Upper lobe of right lung (tissue), 1 donor: ENCODE measurements around the gene ZNF385B. TPM values are rescaled to one million over a fixed set of nuclear protein-coding genes. Genes with fewer than 3 reads are reported as not detected.

Experiments
- ATAC-seq: fragments of 200-7000 bp; cut with Tn5 transposase; one replicate; pipeline ENCODE4 v1.9.1; 2020; ENCODE audit warnings: mild to moderate bottlenecking, moderate library complexity
- DNase-seq: peaks from one replicate; pipeline ENCODE4 v3.0.0-alpha.2; 2020
- H3K27ac ChIP-seq: fragments of 200-600 bp; one replicate; pipeline ENCODE4 v1.8.0; 2022
- H3K27me3 ChIP-seq: fragments of 200-600 bp; one replicate; pipeline ENCODE4 v1.8.0; 2022; ENCODE audit warnings: mild to moderate bottlenecking
- H3K36me3 ChIP-seq: fragments of 200-600 bp; one replicate; pipeline ENCODE4 v1.8.0; 2022
- H3K4me1 ChIP-seq: fragments of 200-600 bp; one replicate; pipeline ENCODE4 v1.8.0; 2022
- H3K4me3 ChIP-seq: fragments of 200-600 bp; one replicate; pipeline ENCODE4 v1.8.0; 2022; ENCODE audit warnings: mild to moderate bottlenecking
- H3K9me3 ChIP-seq: fragments of 200-600 bp; one replicate; pipeline ENCODE4 v1.8.0; 2022
- CTCF ChIP-seq: fragments of 200-600 bp; IDR thresholded peaks from one replicate; pipeline ENCODE4 v1.8.0; 2022; ENCODE audit warnings: antibody characterized with exemption
- intact Hi-C: fragments of 100-400 bp; cut with DNase I; formaldehyde crosslinking; loops from one replicate; pipeline ENCODE4 v1.11.0; 2022
- total RNA-seq: library from RNA; stranded (reverse); fragmentation: NEBNext Ultra II Directional; extraction: Animal tissue kit (Norgen Biotek cat#: 25700); gene quantifications from one replicate; pipeline ENCODE4 v1.2.1, GENCODE V29; 2021
- donor health status: DM: no; HTN: yes; CAD: no; lungs with severe emphysema.

Gene ZNF385B
- total RNA-seq, 1 donor from 2014 or later = 62.3 TPM

GRCh38 chr2:179444056-179444455 is 417.4 kb downstream of the ZNF385B start:
- TF ChIP-seq CTCF = no peak
- intact Hi-C loops = no loop called here

GRCh38 chr2:179443180-179443579 is 418.2 kb downstream of the ZNF385B start:
- H3K27ac ChIP-seq = no peak overlapping the region
- no peak for DNase-seq
- ATAC-seq = peak; percentile 45
- TF ChIP-seq CTCF = no peak
- H3K4me3 ChIP-seq = no peak overlapping the region
- no peaks in the 10 kb centered on the region for H3K9me3 ChIP-seq
- H3K36me3 ChIP-seq = no peaks in the 10 kb centered on the region
- intact Hi-C loops = no loop called here
- H3K27me3 ChIP-seq = no peaks in the 10 kb centered on the region
- no peaks in the 10 kb centered on the region for H3K4me1 ChIP-seq

More at GRCh38 chr2:179444056-179444455, 417.4 kb downstream of the ZNF385B start:
- no peaks in the 10 kb centered on the region for H3K9me3 ChIP-seq
- no peak for DNase-seq
- H3K36me3 ChIP-seq = no peaks in the 10 kb centered on the region
- no peak overlapping the region for H3K27ac ChIP-seq
- no peak overlapping the region for H3K4me3 ChIP-seq
- no peaks in the 10 kb centered on the region for H3K27me3 ChIP-seq
- no peaks in the 10 kb centered on the region for H3K4me1 ChIP-seq
- peak; percentile 60 for ATAC-seq

- DNase-seq (no peak), ATAC-seq (no peak)
- H3K27me3 ChIP-seq = no peaks in the 10 kb centered on the region
- H3K4me1 ChIP-seq = no peaks in the 10 kb centered on the region
- TF ChIP-seq CTCF = no peak
- H3K4me3 ChIP-seq = no peak overlapping the region
- intact Hi-C loops = no loop called here
- H3K9me3 ChIP-seq = no peaks in the 10 kb centered on the region
- no peak overlapping the region for H3K27ac ChIP-seq
- no peaks in the 10 kb centered on the region for H3K36me3 ChIP-seq
Measured at GRCh38 chr2:179442206-179442605, 419.2 kb downstream of the ZNF385B start.

- intact Hi-C loops = no loop called here
- no peak for ATAC-seq
- Histone ChIP-seq H3K4me1 (no peaks in the 10 kb centered on the region), H3K36me3 (no peaks in the 10 kb centered on the region), H3K27me3 (no peaks in the 10 kb centered on the region), H3K27ac (no peak overlapping the region), H3K9me3 (no peaks in the 10 kb centered on the region), H3K4me3 (no peak overlapping the region)
- TF ChIP-seq CTCF = no peak
- DNase-seq = no peak
Measured at GRCh38 chr2:179441551-179441950, 419.9 kb downstream of the ZNF385B start.

- TF ChIP-seq CTCF = peak; percentile 64
- H3K27me3 ChIP-seq = no peaks in the 10 kb centered on the region
- intact Hi-C loops = no loop called here
- H3K9me3 ChIP-seq = no peaks in the 10 kb centered on the region
- ATAC-seq (peak; percentile 56), DNase-seq (no peak)
- no peak overlapping the region for H3K4me3 ChIP-seq
- H3K36me3 ChIP-seq = no peaks in the 10 kb centered on the region
- no peaks in the 10 kb centered on the region for H3K4me1 ChIP-seq
- H3K27ac ChIP-seq = no peak overlapping the region
Measured at GRCh38 chr2:179440642-179441251, 420.7 kb downstream of the ZNF385B start.

GRCh38 chr2:179438654-179439053 is 422.8 kb downstream of the ZNF385B start:
- Histone ChIP-seq H3K4me3 (no peak overlapping the region), H3K4me1 (no peaks in the 10 kb centered on the region), H3K36me3 (no peaks in the 10 kb centered on the region), H3K27ac (no peak overlapping the region), H3K27me3 (no peaks in the 10 kb centered on the region), H3K9me3 (no peaks in the 10 kb centered on the region)
- ATAC-seq (no peak), DNase-seq (no peak)
- TF ChIP-seq CTCF = no peak
- intact Hi-C loops = no loop called here
